DMS 273 treated with DMSO at 0.1 percent for 48 hours (cell line): ENCODE data around the gene CTTNBP2NL.

Source experiments
- DNase-seq: peaks from one replicate; lab custom pipeline; 2025; lab: John Stamatoyannopoulos, UW

The CTTNBP2NL gene

DNA sequence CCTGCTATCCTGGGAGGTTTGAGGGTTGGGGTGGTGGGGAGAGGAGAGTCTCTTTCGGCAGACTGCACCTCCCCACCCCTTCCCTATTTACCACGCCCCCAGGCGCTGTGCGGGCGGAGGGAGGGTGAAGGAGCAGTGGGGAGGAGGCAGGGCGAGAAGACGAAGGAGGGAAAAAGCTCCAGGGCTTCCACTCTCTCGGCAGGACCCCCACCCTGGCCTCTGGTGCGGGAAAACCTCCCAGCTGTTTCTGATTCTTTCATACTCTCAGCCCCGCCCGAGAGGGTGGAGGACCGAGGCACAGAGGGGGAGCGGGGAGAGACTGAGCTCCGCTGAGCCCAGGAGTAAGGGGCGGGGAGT, 111.9 kb downstream of the CTTNBP2NL start:
- DNase-seq, result no peak

DNA sequence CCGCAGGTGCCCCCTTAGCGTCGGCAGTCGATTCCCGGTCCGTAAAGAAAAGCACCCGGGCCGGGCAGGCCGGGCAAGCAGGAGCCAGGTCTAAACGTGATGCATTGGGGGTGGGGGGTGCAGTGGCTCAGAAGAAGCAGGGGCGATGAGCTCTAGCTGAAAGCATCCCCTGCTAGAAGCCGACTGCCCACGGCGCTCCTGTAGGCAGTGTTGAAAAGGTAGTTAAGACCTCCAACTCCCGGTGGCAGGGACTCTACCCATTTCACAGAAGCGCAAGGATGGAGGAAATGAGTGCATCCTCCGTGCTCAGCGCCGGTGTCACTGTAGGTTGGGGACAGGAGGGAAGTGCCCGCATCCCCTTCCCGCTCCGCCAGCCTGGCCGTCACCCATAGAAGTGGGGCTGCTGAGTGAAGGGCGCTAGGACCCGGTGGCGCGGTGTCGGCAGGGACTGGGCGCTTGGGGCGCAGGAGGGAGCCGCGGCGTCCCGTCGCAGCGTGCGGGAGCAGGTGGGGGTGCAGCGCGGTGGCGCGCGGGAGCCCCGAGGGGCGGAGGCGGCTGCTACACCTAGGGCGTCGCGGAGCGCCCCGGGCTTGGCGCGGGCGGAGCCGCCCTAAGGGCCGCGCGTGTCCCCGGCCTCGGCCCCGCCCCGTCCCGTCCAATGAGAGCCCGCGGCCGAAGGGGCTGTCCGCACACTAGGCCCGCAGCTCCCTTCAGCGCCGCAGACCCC, 112.4 kb downstream of the CTTNBP2NL start, which contains the start of gene WNT2B:
TSS of gene WNT2B (plus strand) at position 688 of the 727 bp plus-strand sequence. CDS start 298 bp downstream, outside the sequence.
- DNase-seq, result no peak

DNA sequence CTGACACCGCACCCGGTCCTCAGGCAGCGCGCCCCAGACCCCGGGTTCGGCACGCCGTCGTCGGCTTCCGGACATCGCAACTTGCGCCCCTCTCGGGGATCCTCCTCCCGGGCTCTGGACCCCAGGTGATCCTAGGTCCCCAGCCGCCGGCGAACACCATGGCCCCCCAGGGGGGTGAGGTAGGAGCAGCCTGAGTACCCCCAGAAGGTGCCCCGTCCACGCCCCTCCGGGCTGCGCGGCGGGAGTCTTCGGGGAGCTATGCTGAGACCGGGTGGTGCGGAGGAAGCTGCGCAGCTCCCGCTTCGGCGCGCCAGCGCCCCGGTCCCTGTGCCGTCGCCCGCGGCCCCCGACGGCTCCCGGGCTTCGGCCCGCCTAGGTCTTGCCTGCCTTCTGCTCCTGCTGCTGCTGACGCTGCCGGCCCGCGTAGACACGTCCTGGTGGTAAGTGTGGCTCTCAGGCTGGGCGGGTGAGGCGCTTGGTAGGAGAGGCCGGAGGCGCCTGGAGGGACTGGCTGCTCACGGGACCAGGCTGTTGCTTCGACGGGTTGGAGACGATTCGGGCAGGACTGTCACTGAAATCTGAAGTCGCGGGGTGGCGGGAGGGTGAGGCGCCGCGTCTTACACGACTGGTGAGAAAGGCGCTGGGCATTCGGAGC, 113.1 kb downstream of the CTTNBP2NL start:
- no peak for DNase-seq

- no peak for DNase-seq
Observed at GRCh38 chr1:112509660-112510178, 113.7 kb downstream of the CTTNBP2NL start.

GRCh38 chr1:112510340-112510739, 114.3 kb downstream of the CTTNBP2NL start:
- no peak for DNase-seq
